Adipocyte (in vitro differentiated cells): ENCODE measurements around the gene CD52.

Experiments used
- DNase-seq: peaks from one replicate; pipeline ENCODE4 v3.0.0-alpha.2; 2015; ENCODE audit warnings: low read depth
- H3K27me3 ChIP-seq: replicated peaks from 2 replicates; pipeline ENCODE4 v1.7.0; 2013; ENCODE audit warnings: mild to moderate bottlenecking, low read length, moderate library complexity; ENCODE audit not compliant: control insufficient read depth, insufficient read depth
- H3K36me3 ChIP-seq: 2 replicates; pipeline ENCODE4 v1.7.0; 2013; ENCODE audit warnings: low read length, mild to moderate bottlenecking, moderate library complexity; ENCODE audit not compliant: control insufficient read depth, insufficient read depth, severe bottlenecking
- H3K4me1 ChIP-seq: 2 replicates; pipeline ENCODE4 v1.7.0; 2013; ENCODE audit warnings: mild to moderate bottlenecking, low read length, moderate library complexity; ENCODE audit not compliant: control insufficient read depth, insufficient read depth
- H3K4me3 ChIP-seq: 2 replicates; pipeline ENCODE4 v1.7.0; 2013; ENCODE audit warnings: mild to moderate bottlenecking, low read length, moderate library complexity
- H3K9ac ChIP-seq: 2 replicates; pipeline ENCODE4 v1.7.0; 2013; ENCODE audit warnings: mild to moderate bottlenecking, low read length, moderate library complexity
- H3K9me3 ChIP-seq: 2 replicates; pipeline ENCODE4 v1.7.0; 2013; ENCODE audit warnings: mild to moderate bottlenecking, low read length, moderate library complexity; ENCODE audit not compliant: control insufficient read depth

Gene CD52

DNA sequence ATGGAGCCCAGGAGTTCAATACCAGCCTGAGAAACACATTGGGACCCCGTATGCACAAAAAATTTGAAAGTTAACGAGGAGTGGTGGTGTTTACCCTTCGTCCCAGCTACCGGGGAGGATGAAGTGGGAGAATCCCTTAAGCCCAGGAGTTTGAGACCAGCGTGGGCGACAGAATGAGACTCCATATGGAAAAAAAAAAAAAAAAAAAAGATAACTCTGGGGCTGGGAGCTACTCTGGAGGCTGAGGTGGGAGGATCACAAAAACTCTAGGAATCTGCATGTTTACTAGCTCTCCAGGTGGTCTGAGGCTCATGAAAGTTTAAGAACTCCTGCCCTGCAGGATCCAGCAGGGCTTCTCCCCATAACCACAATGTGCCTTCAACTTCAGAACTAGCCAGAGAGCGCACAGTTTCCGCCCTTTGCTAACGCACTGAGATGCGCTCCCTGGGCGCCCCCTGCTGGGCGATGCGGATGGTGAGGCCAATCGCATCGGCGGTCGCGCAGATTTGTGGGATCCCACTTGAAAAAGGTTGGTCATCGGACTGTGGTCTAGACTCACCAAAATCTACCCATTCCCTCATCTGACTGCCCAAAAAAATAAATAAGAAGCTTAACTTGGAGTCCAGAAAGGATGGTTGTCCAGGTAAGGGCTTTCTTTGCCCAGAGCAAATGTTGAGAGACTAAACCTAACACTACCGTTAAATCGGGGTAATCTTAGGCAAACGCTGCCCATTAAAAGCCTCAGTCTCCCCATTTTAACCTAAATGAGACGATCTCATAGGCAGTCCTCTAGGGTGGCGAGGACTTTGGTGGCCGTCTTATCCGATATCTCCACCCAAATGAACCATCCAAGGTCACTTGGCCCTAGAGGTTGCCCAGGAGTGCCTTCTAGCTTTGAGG, 46.0 kb downstream of the CD52 start:
- Histone ChIP-seq H3K4me1 (no peaks in the 10 kb centered on the region), H3K4me3 (no peak overlapping the region), H3K9ac (no peak overlapping the region), H3K9me3 (no peaks in the 10 kb centered on the region), H3K27me3 (peaks cover 48% of the 10 kb centered on the region), H3K36me3 (no peaks in the 10 kb centered on the region)
- peak; percentile 75 for DNase-seq

DNA sequence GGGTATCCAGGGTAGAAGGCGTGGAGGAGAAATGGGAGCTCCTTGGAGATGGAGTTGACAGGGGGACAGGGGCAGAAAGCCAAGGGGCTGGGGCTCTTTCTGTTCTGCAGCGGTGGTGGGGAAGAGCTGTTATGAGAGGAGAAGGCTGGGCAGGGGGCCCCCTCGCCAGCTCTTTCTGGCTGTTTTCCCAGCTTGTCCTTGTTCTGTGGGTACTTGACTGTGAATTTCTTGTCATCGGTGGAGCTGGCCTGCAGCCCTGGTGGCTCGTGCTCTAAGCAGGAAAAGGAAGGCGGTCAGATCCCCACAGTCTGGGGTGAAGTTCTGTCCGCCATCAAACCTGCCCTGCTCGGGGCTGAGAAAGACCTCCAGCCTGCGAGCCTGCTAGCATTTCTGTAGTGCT, 47.2 kb downstream of the CD52 start:
- peaks cover 41% of the 10 kb centered on the region for H3K27me3 ChIP-seq
- no peaks in the 10 kb centered on the region for H3K9me3 ChIP-seq

GRCh38 chr1:26367441-26367840, 49.7 kb downstream of the CD52 start:
- H3K9ac ChIP-seq, result no peak overlapping the region
- H3K27me3 ChIP-seq, result peaks cover 29% of the 10 kb centered on the region
- H3K36me3 ChIP-seq, result no peaks in the 10 kb centered on the region
- no peak for DNase-seq
- peaks cover 2% of the 10 kb centered on the region for H3K9me3 ChIP-seq
- H3K4me1 ChIP-seq, result no peaks in the 10 kb centered on the region
- H3K4me3 ChIP-seq, result no peak overlapping the region

More for the DNA sequence above, 47.2 kb downstream of the CD52 start:
- no peak for DNase-seq
- no peak overlapping the region for H3K9ac ChIP-seq
- H3K4me3 ChIP-seq, result no peak overlapping the region
- no peaks in the 10 kb centered on the region for H3K36me3 ChIP-seq
- H3K4me1 ChIP-seq, result no peaks in the 10 kb centered on the region

DNA sequence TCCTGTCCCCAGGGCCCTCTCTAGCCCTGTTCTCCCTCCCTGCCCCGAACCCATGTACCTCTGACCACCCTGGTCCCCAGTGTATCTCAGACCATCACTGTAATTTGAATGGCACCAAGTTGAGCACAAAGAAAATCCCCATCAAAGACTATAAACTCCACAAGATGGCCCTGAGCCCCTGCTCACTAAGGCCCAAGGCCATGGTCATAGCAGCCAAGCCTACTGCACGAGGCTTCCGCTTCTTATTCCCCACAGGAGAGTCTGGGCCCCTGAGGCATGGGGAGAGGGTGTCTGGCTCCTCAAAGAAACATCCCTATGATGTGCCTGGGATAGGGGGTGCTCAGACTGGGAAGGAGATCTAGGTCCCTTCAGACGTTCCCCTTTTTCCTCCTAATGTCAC, 50.2 kb downstream of the CD52 start:
- DNase-seq, result no peak
- Histone ChIP-seq H3K9me3 (peaks cover 2% of the 10 kb centered on the region), H3K4me1 (no peaks in the 10 kb centered on the region), H3K4me3 (no peak overlapping the region), H3K27me3 (peaks cover 29% of the 10 kb centered on the region), H3K9ac (no peak overlapping the region), H3K36me3 (no peaks in the 10 kb centered on the region)

- H3K27me3 ChIP-seq, result peaks cover 29% of the 10 kb centered on the region
- peaks cover 2% of the 10 kb centered on the region for H3K9me3 ChIP-seq
- H3K9ac ChIP-seq, result no peak overlapping the region
- no peaks in the 10 kb centered on the region for H3K4me1 ChIP-seq
- H3K36me3 ChIP-seq, result no peaks in the 10 kb centered on the region
- H3K4me3 ChIP-seq, result no peak overlapping the region
- no peak for DNase-seq
These were observed 50.7 kb downstream of the CD52 start for GRCh38 chr1:26368486-26368885.
